Liver (tissue), 3 donors: ENCODE results near the gene MICOS13.

Source experiments
- EGR1 ChIP-seq, 2 donors: IDR thresholded peaks; 2 replicates each; pipeline ENCODE4 v1.6.1; 2016 to 2018; ENCODE audit warnings: antibody characterized with exemption in 2 of 2, low read depth in 2 of 2
- FOXA1 ChIP-seq: IDR thresholded peaks from 2 replicates; pipeline ENCODE4 v1.6.1; 2016; ENCODE audit warnings: antibody characterized with exemption
- GABPA ChIP-seq, 2 donors: IDR thresholded peaks in 1 of 2; conservative IDR thresholded peaks in 1 of 2; 2 replicates each; pipeline ENCODE4 v1.6.1; 2016; ENCODE audit warnings: antibody characterized with exemption in 2 of 2, mild to moderate bottlenecking in 1 of 2, moderate library complexity in 1 of 2
- RAD21 ChIP-seq, 2 donors: IDR thresholded peaks; 2 replicates each; pipeline ENCODE4 v1.6.1; 2016; ENCODE audit warnings: antibody characterized with exemption in 2 of 2, mild to moderate bottlenecking in 2 of 2
- RXRA ChIP-seq, 2 donors: IDR thresholded peaks; 2 replicates each; pipeline ENCODE4 v1.6.1; 2017 to 2018; ENCODE audit warnings: antibody characterized with exemption in 2 of 2, mild to moderate bottlenecking in 1 of 2
- SP1 ChIP-seq: IDR thresholded peaks from 2 replicates; pipeline ENCODE4 v1.6.1; 2018; ENCODE audit warnings: antibody characterized with exemption, mild to moderate bottlenecking
- TAF1 ChIP-seq: conservative IDR thresholded peaks from 2 replicates; pipeline ENCODE4 v1.6.1; 2016; ENCODE audit warnings: antibody characterized with exemption, mild to moderate bottlenecking
- YY1 ChIP-seq: IDR thresholded peaks from 2 replicates; pipeline ENCODE4 v1.6.1; 2016; ENCODE audit warnings: antibody characterized with exemption, mild to moderate bottlenecking
- TF ChIP-seq, protein P1 (sequence below): fragments of 150-350 bp; IDR thresholded peaks from 2 replicates; pipeline ENCODE4 v1.5.1; 2017; ENCODE audit warnings: improper control_type of control experiment, low read depth, low read length; ENCODE audit not compliant: missing input control
- TF ChIP-seq, protein P2 (sequence below): IDR thresholded peaks from 2 replicates; pipeline ENCODE4 v1.6.1; 2016; ENCODE audit warnings: antibody characterized with exemption, mild to moderate bottlenecking
- TF ChIP-seq, protein P3 (sequence below): IDR thresholded peaks from 2 replicates; pipeline ENCODE4 v1.6.1; 2016; ENCODE audit warnings: antibody characterized with exemption
- TF ChIP-seq, protein P4 (sequence below): IDR thresholded peaks from 2 replicates; pipeline ENCODE4 v1.6.1; 2016; ENCODE audit warnings: antibody characterized with exemption
- TF ChIP-seq, protein P5 (sequence below): IDR thresholded peaks from 2 replicates; pipeline ENCODE4 v1.6.1; 2016; ENCODE audit warnings: antibody characterized with exemption
- donor health status: healthy.
- donor health status: healthy.

DNA sequence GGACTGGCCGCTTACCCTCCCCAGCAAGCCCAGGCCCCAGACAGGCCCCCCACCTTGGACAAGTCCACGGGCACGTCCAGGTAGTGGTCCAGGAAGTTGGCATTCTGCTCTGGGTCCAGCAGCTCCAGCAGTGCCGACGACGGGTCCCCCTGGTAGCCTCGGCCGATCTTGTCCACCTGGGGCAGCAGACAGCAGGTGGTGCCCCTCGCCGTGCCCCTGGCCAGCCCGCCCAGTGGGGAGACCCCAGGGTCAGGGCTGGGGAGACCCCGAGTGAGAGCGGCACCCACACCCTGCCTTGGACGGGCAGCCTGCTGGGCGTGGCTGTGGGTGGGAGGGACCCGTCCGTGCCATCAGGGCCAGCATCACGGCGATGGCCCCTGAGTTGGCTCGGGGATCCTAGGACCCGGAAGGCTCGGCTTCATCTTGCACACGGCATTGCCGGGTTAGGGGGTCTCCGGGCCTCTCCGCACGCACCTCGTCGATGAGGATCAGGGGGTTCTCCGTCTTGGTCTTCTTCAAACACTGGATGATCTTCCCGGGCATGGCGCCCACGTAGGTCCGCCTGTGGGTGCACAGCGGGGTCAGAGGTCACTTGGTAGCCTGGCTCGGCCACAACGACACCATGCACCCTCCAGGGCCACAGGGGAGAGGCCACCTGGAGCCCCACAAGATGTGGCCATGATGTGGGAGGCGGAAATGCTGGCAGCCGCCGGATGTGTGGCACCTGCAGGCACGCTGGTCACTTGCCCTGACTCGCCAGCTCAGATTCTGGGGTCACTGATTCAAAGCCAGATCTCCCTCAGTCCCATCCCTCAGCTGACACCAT lies 16.1 kb upstream of the MICOS13 start:
- TF ChIP-seq, protein P1, sequence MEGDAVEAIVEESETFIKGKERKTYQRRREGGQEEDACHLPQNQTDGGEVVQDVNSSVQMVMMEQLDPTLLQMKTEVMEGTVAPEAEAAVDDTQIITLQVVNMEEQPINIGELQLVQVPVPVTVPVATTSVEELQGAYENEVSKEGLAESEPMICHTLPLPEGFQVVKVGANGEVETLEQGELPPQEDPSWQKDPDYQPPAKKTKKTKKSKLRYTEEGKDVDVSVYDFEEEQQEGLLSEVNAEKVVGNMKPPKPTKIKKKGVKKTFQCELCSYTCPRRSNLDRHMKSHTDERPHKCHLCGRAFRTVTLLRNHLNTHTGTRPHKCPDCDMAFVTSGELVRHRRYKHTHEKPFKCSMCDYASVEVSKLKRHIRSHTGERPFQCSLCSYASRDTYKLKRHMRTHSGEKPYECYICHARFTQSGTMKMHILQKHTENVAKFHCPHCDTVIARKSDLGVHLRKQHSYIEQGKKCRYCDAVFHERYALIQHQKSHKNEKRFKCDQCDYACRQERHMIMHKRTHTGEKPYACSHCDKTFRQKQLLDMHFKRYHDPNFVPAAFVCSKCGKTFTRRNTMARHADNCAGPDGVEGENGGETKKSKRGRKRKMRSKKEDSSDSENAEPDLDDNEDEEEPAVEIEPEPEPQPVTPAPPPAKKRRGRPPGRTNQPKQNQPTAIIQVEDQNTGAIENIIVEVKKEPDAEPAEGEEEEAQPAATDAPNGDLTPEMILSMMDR, result no peak
- no peak for TF ChIP-seq RAD21 (IDR thresholded peaks at IDR 0.05)
- no peak for TF ChIP-seq TAF1
- TF ChIP-seq, protein P2, sequence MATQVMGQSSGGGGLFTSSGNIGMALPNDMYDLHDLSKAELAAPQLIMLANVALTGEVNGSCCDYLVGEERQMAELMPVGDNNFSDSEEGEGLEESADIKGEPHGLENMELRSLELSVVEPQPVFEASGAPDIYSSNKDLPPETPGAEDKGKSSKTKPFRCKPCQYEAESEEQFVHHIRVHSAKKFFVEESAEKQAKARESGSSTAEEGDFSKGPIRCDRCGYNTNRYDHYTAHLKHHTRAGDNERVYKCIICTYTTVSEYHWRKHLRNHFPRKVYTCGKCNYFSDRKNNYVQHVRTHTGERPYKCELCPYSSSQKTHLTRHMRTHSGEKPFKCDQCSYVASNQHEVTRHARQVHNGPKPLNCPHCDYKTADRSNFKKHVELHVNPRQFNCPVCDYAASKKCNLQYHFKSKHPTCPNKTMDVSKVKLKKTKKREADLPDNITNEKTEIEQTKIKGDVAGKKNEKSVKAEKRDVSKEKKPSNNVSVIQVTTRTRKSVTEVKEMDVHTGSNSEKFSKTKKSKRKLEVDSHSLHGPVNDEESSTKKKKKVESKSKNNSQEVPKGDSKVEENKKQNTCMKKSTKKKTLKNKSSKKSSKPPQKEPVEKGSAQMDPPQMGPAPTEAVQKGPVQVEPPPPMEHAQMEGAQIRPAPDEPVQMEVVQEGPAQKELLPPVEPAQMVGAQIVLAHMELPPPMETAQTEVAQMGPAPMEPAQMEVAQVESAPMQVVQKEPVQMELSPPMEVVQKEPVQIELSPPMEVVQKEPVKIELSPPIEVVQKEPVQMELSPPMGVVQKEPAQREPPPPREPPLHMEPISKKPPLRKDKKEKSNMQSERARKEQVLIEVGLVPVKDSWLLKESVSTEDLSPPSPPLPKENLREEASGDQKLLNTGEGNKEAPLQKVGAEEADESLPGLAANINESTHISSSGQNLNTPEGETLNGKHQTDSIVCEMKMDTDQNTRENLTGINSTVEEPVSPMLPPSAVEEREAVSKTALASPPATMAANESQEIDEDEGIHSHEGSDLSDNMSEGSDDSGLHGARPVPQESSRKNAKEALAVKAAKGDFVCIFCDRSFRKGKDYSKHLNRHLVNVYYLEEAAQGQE, result no peak
- TF ChIP-seq SP1, result no peak
- TF ChIP-seq YY1, result no peak
- no peak for TF ChIP-seq RXRA (IDR thresholded peaks at IDR 0.05)
- no peak for TF ChIP-seq FOXA1
- TF ChIP-seq EGR1 (IDR thresholded peaks at IDR 0.05; ENCODE audit: low read depth in 2 of 2), result no peak
- TF ChIP-seq, protein P3, sequence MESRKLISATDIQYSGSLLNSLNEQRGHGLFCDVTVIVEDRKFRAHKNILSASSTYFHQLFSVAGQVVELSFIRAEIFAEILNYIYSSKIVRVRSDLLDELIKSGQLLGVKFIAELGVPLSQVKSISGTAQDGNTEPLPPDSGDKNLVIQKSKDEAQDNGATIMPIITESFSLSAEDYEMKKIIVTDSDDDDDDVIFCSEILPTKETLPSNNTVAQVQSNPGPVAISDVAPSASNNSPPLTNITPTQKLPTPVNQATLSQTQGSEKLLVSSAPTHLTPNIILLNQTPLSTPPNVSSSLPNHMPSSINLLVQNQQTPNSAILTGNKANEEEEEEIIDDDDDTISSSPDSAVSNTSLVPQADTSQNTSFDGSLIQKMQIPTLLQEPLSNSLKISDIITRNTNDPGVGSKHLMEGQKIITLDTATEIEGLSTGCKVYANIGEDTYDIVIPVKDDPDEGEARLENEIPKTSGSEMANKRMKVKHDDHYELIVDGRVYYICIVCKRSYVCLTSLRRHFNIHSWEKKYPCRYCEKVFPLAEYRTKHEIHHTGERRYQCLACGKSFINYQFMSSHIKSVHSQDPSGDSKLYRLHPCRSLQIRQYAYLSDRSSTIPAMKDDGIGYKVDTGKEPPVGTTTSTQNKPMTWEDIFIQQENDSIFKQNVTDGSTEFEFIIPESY, result no peak
- TF ChIP-seq, protein P4, sequence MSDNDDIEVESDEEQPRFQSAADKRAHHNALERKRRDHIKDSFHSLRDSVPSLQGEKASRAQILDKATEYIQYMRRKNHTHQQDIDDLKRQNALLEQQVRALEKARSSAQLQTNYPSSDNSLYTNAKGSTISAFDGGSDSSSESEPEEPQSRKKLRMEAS, result no peak
- TF ChIP-seq GABPA (IDR thresholded peaks at IDR 0.05 in 1 of 2, conservative IDR thresholded peaks at IDR 0.05 in 1 of 2), result no peak
- TF ChIP-seq, protein P5, sequence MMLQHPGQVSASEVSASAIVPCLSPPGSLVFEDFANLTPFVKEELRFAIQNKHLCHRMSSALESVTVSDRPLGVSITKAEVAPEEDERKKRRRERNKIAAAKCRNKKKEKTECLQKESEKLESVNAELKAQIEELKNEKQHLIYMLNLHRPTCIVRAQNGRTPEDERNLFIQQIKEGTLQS, result no peak
